DOHH2 (cell line): ENCODE results near the gene PRCD.

ENCODE experiments used
- H3F3A ChIP-seq: fragments of 200-600 bp; sonication (generic), shearing (Covaris generic); 2 replicates; pipeline ENCODE4 v1.6.0; 2016; ENCODE audit warnings: antibody characterized with exemption, mild to moderate bottlenecking; ENCODE audit not compliant: control insufficient read depth, insufficient read depth
- H3K27ac ChIP-seq: fragments of 200-600 bp; sonication (generic); 2 replicates; pipeline ENCODE4 v1.5.1; 2014; ENCODE audit warnings: low read depth, mild to moderate bottlenecking, low read length, moderate library complexity
- H3K27me3 ChIP-seq: fragments of 200-600 bp; sonication (generic); 2 replicates; pipeline ENCODE4 v1.6.1; 2014; ENCODE audit warnings: mild to moderate bottlenecking, low read length, mixed read lengths; ENCODE audit not compliant: control insufficient read depth
- H3K36me3 ChIP-seq: fragments of 200-600 bp; sonication (generic); 2 replicates; pipeline ENCODE4 v1.6.1; 2014; ENCODE audit warnings: mild to moderate bottlenecking, low read length, moderate library complexity, mixed read lengths; ENCODE audit not compliant: control insufficient read depth
- H3K4me1 ChIP-seq: fragments of 200-600 bp; sonication (generic); 2 replicates; pipeline ENCODE4 v1.6.1; 2014; ENCODE audit warnings: mild to moderate bottlenecking, low read length, mixed read lengths; ENCODE audit not compliant: control insufficient read depth
- H3K4me2 ChIP-seq: fragments of 200-600 bp; sonication (generic); 2 replicates; pipeline ENCODE4 v1.6.0; 2014; ENCODE audit warnings: mild to moderate bottlenecking, low read length, moderate library complexity
- H3K4me3 ChIP-seq: fragments of 200-600 bp; sonication (generic); 2 replicates; pipeline ENCODE4 v1.5.1; 2014; ENCODE audit warnings: mild to moderate bottlenecking, low read length, mixed read lengths
- H3K79me2 ChIP-seq: fragments of 200-600 bp; sonication (generic); 2 replicates; pipeline ENCODE4 v1.6.1; 2014; ENCODE audit warnings: mild to moderate bottlenecking, low read length, mixed read lengths; ENCODE audit not compliant: control insufficient read depth
- H3K9me2 ChIP-seq: fragments of 200-600 bp; sonication (generic); replicated peaks from 2 replicates; pipeline ENCODE4 v1.6.1; 2014; ENCODE audit warnings: mild to moderate bottlenecking, low read length, mixed read lengths; ENCODE audit not compliant: control insufficient read depth
- H3K9me3 ChIP-seq: fragments of 200-600 bp; sonication (generic); 2 replicates; pipeline ENCODE4 v1.6.1; 2014; ENCODE audit warnings: antibody characterized with exemption, low read length, mixed read lengths; ENCODE audit not compliant: control insufficient read depth, insufficient read depth
- H4K20me1 ChIP-seq: fragments of 200-600 bp; sonication (generic); 2 replicates; pipeline ENCODE4 v1.6.0; 2014; ENCODE audit warnings: low read depth, mild to moderate bottlenecking, antibody characterized with exemption, low read length, moderate library complexity; ENCODE audit not compliant: control insufficient read depth, insufficient read depth
- EZH2phosphoT487 ChIP-seq: fragments of 200-600 bp; sonication (generic); IDR thresholded peaks from 2 replicates; pipeline ENCODE4 v1.6.1; 2017; ENCODE audit warnings: borderline replicate concordance, mild to moderate bottlenecking, antibody characterized with exemption, low read length, moderate library complexity, mixed read lengths
- TF ChIP-seq, protein P1 (sequence below): fragments of 200-600 bp; sonication (generic); IDR thresholded peaks from one replicate; pipeline ENCODE4 v1.5.1; 2014; ENCODE audit warnings: antibody characterized with exemption, mild to moderate bottlenecking, low read depth, low read length; ENCODE audit not compliant: poor library complexity, severe bottlenecking

PRCD gene

GRCh38 chr17:76542984-76543383 is 3.1 kb downstream of the PRCD start:
- H3F3A ChIP-seq = no peaks in the 10 kb centered on the region
- H3K27me3 ChIP-seq = peaks cover 48% of the 10 kb centered on the region
- no peak overlapping the region for H3K27ac ChIP-seq
- no peak overlapping the region for H3K4me2 ChIP-seq
- no peaks in the 10 kb centered on the region for H4K20me1 ChIP-seq
- H3K4me1 ChIP-seq = peaks cover 20% of the 10 kb centered on the region
- no peaks in the 10 kb centered on the region for H3K9me3 ChIP-seq
- H3K36me3 ChIP-seq = no peaks in the 10 kb centered on the region
- no peak for TF ChIP-seq EZH2phosphoT487
- TF ChIP-seq, protein P1, sequence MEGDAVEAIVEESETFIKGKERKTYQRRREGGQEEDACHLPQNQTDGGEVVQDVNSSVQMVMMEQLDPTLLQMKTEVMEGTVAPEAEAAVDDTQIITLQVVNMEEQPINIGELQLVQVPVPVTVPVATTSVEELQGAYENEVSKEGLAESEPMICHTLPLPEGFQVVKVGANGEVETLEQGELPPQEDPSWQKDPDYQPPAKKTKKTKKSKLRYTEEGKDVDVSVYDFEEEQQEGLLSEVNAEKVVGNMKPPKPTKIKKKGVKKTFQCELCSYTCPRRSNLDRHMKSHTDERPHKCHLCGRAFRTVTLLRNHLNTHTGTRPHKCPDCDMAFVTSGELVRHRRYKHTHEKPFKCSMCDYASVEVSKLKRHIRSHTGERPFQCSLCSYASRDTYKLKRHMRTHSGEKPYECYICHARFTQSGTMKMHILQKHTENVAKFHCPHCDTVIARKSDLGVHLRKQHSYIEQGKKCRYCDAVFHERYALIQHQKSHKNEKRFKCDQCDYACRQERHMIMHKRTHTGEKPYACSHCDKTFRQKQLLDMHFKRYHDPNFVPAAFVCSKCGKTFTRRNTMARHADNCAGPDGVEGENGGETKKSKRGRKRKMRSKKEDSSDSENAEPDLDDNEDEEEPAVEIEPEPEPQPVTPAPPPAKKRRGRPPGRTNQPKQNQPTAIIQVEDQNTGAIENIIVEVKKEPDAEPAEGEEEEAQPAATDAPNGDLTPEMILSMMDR = no peak
- H3K9me2 ChIP-seq = no peaks in the 10 kb centered on the region
- H3K79me2 ChIP-seq = no peaks in the 10 kb centered on the region
- H3K4me3 ChIP-seq = no peak overlapping the region

DNA sequence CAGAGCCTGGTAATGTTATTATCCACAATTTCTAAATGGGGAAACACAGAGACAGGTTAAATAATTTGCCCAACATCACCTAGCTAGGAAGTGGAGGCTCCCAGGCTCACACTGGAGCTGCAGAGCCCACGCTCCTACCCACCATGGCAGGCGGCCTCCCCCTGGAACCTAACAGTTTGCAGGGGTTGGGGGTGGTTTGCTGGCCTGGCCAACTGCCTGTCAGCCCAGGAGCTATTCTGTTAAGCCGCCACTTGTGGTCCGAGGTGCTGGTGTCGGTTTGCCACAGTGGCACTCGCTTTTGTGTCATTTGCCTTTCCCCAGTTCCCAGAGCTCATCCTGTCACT is 3.6 kb downstream of the PRCD start:
- no peaks in the 10 kb centered on the region for H3K9me2 ChIP-seq
- no peaks in the 10 kb centered on the region for H3K36me3 ChIP-seq
- H3K27ac ChIP-seq = no peak overlapping the region
- no peaks in the 10 kb centered on the region for H3F3A ChIP-seq
- no peaks in the 10 kb centered on the region for H3K79me2 ChIP-seq
- peaks cover 20% of the 10 kb centered on the region for H3K4me1 ChIP-seq
- no peak overlapping the region for H3K4me2 ChIP-seq
- H4K20me1 ChIP-seq = no peaks in the 10 kb centered on the region
- peaks cover 45% of the 10 kb centered on the region for H3K27me3 ChIP-seq
- no peaks in the 10 kb centered on the region for H3K9me3 ChIP-seq
- TF ChIP-seq, protein P1 = no peak
- no peak for TF ChIP-seq EZH2phosphoT487
- H3K4me3 ChIP-seq = no peak overlapping the region

DNA sequence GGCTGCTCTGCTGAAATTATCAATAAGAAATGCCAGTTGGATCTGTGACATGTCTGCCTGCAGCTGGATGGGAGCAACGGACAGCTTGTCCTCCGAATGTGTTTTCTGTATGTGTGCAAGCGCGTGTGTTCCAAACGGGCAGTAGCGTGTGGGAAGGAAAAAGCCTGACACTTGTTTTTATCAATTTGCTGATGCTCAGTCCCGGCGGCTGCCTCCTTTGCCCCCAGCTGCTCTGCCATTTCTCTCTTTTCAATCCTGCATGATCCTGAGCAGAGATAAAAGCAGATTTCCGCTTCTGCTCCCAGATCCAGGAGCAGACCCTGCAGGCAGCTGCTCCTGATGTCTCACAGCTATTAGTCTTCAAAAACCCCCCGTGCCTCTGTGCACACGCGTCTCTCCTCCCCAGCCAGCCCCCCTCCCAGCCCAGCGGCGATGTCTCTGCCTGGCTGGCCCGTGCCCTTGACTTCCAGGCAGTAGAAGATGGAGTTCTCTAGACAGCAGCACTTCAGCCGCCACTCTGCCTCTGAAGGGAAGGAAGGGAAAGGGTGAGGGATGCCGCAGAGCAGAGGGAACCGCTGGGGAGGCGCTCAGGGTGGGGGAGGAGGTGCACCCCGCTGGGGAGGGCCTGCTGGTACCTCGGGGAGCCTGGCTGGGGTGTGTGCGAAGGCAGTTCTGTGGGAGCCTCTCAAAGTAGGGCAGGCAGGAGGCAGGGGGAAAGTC is 4.1 kb downstream of the PRCD start:
- no peak overlapping the region for H3K4me2 ChIP-seq
- no peaks in the 10 kb centered on the region for H3K9me2 ChIP-seq
- peaks cover 20% of the 10 kb centered on the region for H3K4me1 ChIP-seq
- no peaks in the 10 kb centered on the region for H3K79me2 ChIP-seq
- peaks cover 39% of the 10 kb centered on the region for H3K27me3 ChIP-seq
- TF ChIP-seq, protein P1 = no peak
- no peak for TF ChIP-seq EZH2phosphoT487
- no peak overlapping the region for H3K27ac ChIP-seq
- no peaks in the 10 kb centered on the region for H3K9me3 ChIP-seq
- H3F3A ChIP-seq = no peaks in the 10 kb centered on the region
- H3K4me3 ChIP-seq = no peak overlapping the region
- no peaks in the 10 kb centered on the region for H3K36me3 ChIP-seq
- no peaks in the 10 kb centered on the region for H4K20me1 ChIP-seq
